K562 (cell line): ENCODE results near the gene APC. TPM values are rescaled to one million over a fixed set of nuclear protein-coding genes. Genes with fewer than 3 reads are reported as not detected.

ENCODE experiments used
- ATAC-seq: fragments of 200-7000 bp; cut with Tn5 transposase; 3 replicates; pipeline ENCODE4 v1.9.1; 2020; ENCODE audit warnings: moderate library complexity
- BruUV-seq: library from RNA; stranded (reverse); fragments of 400-500 nt; replicated peaks from 2 replicates; lab custom pipeline; 2021; lab: Mats Ljungman, UMichigan
- CTCF ChIA-PET: fragments of 300-600 bp; formaldehyde crosslinking; extraction: SDS; loops from one replicate; lab custom pipeline; 2021; ENCODE audit warnings: low intra/inter-chr PET ratio; lab: Yijun Ruan, JAX
- POLR2A ChIA-PET: fragments of 300-600, 350-650 bp; sonication (Branson Sonifier 250); formaldehyde crosslinking; extraction: SDS; loops from one replicate; lab custom pipeline; 2021; ENCODE audit warnings: antibody characterized with exemption, inconsistent platforms; lab: Yijun Ruan, JAX
- DNase-seq, 4 experiments: peaks; one replicate each; pipeline versions ENCODE4 v3.0.0 to v3.0.0-alpha.2; 2011 to 2018; ENCODE audit warnings: low spot score in 3 of 4, mixed read lengths in 3 of 4; ENCODE audit errors: extremely low read depth in 1 of 4
- FAIRE-seq: peaks from 2 replicates; lab custom pipeline; 2011; peaks lifted over from hg19 to GRCh38; lab: Jason Lieb, UNC
- H2AFZ ChIP-seq: 2 replicates; pipeline ENCODE4 v1.6.0; 2011; ENCODE audit warnings: low read depth, low read length, control low read depth, inconsistent platforms
- H3K27ac ChIP-seq: fragments of 200-600 bp; 3 replicates; pipeline ENCODE4 v1.8.0; 2011; ENCODE audit warnings: low read depth, mild to moderate bottlenecking, control low read depth, inconsistent platforms, low read length, moderate library complexity, mixed read lengths; ENCODE audit errors: extremely low read depth
- H3K27me3 ChIP-seq, 2 experiments: fragments of 300-600 bp in 1 of 2; 2 replicates in 1 of 2; 3 replicates in 1 of 2; pipeline versions ENCODE4 v1.6.0 to v1.8.0; 2011; ENCODE audit warnings: inconsistent platforms in 2 of 2, low read length in 2 of 2, mild to moderate bottlenecking in 1 of 2, mixed read lengths in 1 of 2, moderate library complexity in 1 of 2; ENCODE audit not compliant: control insufficient read depth in 2 of 2, insufficient read depth in 2 of 2
- H3K36me3 ChIP-seq: fragments of 300-600 bp; 3 replicates; pipeline ENCODE4 v1.8.0; 2011; ENCODE audit warnings: mild to moderate bottlenecking, low read length, inconsistent platforms; ENCODE audit not compliant: control insufficient read depth, insufficient read depth
- H3K4me1 ChIP-seq, 2 experiments: fragments of 200-600 bp in 1 of 2; replicated peaks in 1 of 2; 2 replicates in 1 of 2; 3 replicates in 1 of 2; pipeline versions ENCODE4 v1.5.1 to v1.8.0; 2011; ENCODE audit warnings: inconsistent platforms in 2 of 2, low read length in 2 of 2, mild to moderate bottlenecking in 1 of 2, mixed read lengths in 1 of 2, moderate library complexity in 1 of 2; ENCODE audit not compliant: control insufficient read depth in 2 of 2, insufficient read depth in 2 of 2
- H3K4me2 ChIP-seq: 2 replicates; pipeline ENCODE4 v1.6.1; 2011; ENCODE audit warnings: low read length, control low read depth, inconsistent platforms, mixed read lengths; ENCODE audit not compliant: insufficient read depth
- H3K4me3 ChIP-seq: fragments of 200-600 bp; sonication (generic), shearing (Covaris generic); 2 replicates; pipeline ENCODE4 v1.5.1; 2016; ENCODE audit warnings: control low read depth, inconsistent platforms
- H3K79me2 ChIP-seq: fragments of 200-600 bp; 3 replicates; pipeline ENCODE4 v1.8.0; 2011; ENCODE audit warnings: low read length, inconsistent platforms; ENCODE audit not compliant: control insufficient read depth, insufficient read depth
- H3K9ac ChIP-seq, 2 experiments: 2 replicates each; pipeline versions ENCODE4 v1.6.0 to v1.6.1; 2011; ENCODE audit warnings: low read depth in 2 of 2, low read length in 2 of 2, control low read depth in 1 of 2, inconsistent platforms in 1 of 2, mild to moderate bottlenecking in 1 of 2, mixed read lengths in 1 of 2; ENCODE audit not compliant: insufficient read depth in 1 of 2
- H3K9me1 ChIP-seq: one replicate; pipeline ENCODE4 v1.6.0; 2011; ENCODE audit warnings: inconsistent platforms, mild to moderate bottlenecking, low read length, moderate library complexity; ENCODE audit not compliant: control insufficient read depth, insufficient read depth
- H3K9me3 ChIP-seq: replicated peaks from 2 replicates; pipeline ENCODE4 v1.5.1; 2011; ENCODE audit warnings: low read depth, low read length, inconsistent platforms; ENCODE audit not compliant: control insufficient read depth, insufficient read depth
- H4K20me1 ChIP-seq: replicated peaks from 2 replicates; pipeline ENCODE4 v1.6.1; 2011; ENCODE audit warnings: low read length, inconsistent platforms, mixed read lengths; ENCODE audit not compliant: control insufficient read depth, insufficient read depth
- CXXC5 ChIP-seq: fragments of 250-450 bp; sonication (Bioruptor Pico); IDR thresholded peaks from 2 replicates; pipeline ENCODE4 v1.8.0; 2022; ENCODE audit warnings: inconsistent platforms, mild to moderate bottlenecking, moderate library complexity
- HMG20B ChIP-seq: fragments of 250-450 bp; sonication (Bioruptor Pico); IDR thresholded peaks from 2 replicates; pipeline ENCODE4 v1.5.0; 2021; ENCODE audit warnings: mild to moderate bottlenecking
- KLF6 ChIP-seq: fragments of 250-450 bp; sonication (Bioruptor Pico); IDR thresholded peaks from 2 replicates; pipeline ENCODE4 v1.4.0; 2020; ENCODE audit warnings: mild to moderate bottlenecking, moderate library complexity, borderline replicate concordance
- NFE2L1 ChIP-seq: fragments of 450-650 bp; IDR thresholded peaks from 2 replicates; pipeline ENCODE4 v1.6.1; 2016; ENCODE audit warnings: missing genetic modification characterization, low read depth, mild to moderate bottlenecking, missing compliant biosample characterization, moderate library complexity, borderline replicate concordance
- PHB2 ChIP-seq: fragments of 450-650 bp; IDR thresholded peaks from 2 replicates; pipeline ENCODE4 v1.6.1; 2017; ENCODE audit warnings: low read depth
- SMARCB1 ChIP-seq: IDR thresholded peaks from 2 replicates; pipeline ENCODE4 v1.6.1; 2011; ENCODE audit warnings: improper control_type of control experiment, low read depth; ENCODE audit not compliant: insufficient read length
- TEAD1 ChIP-seq, 2 experiments: fragments of 450-650 bp in 1 of 2; sonication (generic) in 1 of 2; formaldehyde crosslinking; IDR thresholded peaks; 2 replicates each; pipeline versions ENCODE4 v1.4.0 to v1.8.0; 2020 to 2022; ENCODE audit warnings: mild to moderate bottlenecking in 2 of 2, missing genetic modification reagents in 1 of 2
- ZFP36 ChIP-seq: fragments of 150-350 bp; IDR thresholded peaks from 2 replicates; pipeline ENCODE4 v1.6.1; 2018; ENCODE audit warnings: low read length, low read depth; ENCODE audit not compliant: partially characterized antibody
- ZNF561 ChIP-seq: fragments of 450-650 bp; formaldehyde crosslinking; conservative IDR thresholded peaks from 2 replicates; pipeline ENCODE4 v1.4.0; 2020; ENCODE audit warnings: mild to moderate bottlenecking, moderate library complexity
- ZNF644 ChIP-seq: fragments of 200-800 bp; sonication (Bioruptor generic); IDR thresholded peaks from 2 replicates; pipeline ENCODE4 v1.6.1; 2016; ENCODE audit warnings: low read depth, missing genetic modification characterization, missing compliant biosample characterization
- whole genome bisulfite sequencing: fragments of 100-300 bp; shearing (Covaris generic); methylation state at CpG from one replicate; pipeline ENCODE4 v1.1.6; 2016; ENCODE audit warnings: low coverage, mixed read lengths; ENCODE audit not compliant: insufficient coverage; ENCODE audit errors: missing lambda C conversion rate; 5-methylcytosine and 5-hydroxymethylcytosine counted together
- in situ Hi-C: fragments of 300-500 bp; cut with MboI; formaldehyde crosslinking; loops from 4 replicates; pipeline ENCODE4 v1.15.0; 2018; ENCODE audit warnings: inconsistent platforms, mixed read lengths
- intact Hi-C: fragments of 100-400 bp; cut with micrococcal nuclease; formaldehyde crosslinking; loops from 2 replicates; pipeline ENCODE4 v1.14.2; 2022
- polyA plus RNA-seq, 8 experiments: library from polyadenylated mRNA; depleted of rRNA in 4 of 8; stranded (reverse) in 5 of 8; unstranded in 3 of 8; fragments of >200 nt; fragmentation: Nextera tagmentation in 2 of 8; fragmentation: Illumina TruSeq in 1 of 8; extraction: Ambion mirVana in 2 of 8; extraction: Trizol in 1 of 8; gene quantifications; 2 replicates each; pipeline versions ENCODE4 v1.2.1 to v1.2.3, GENCODE V29; 2011 to 2014; ENCODE audit warnings: inconsistent platforms in 1 of 8, missing spikeins in 1 of 8
- total RNA-seq, 7 experiments: library from RNA; depleted of rRNA in 6 of 7; stranded (reverse); fragments of >200 nt in 6 of 7; fragmentation: Illumina TruSeq in 2 of 7; extraction: Trizol in 2 of 7; gene quantifications; 2 replicates each; pipeline versions ENCODE4 v1.2.1 to v1.2.3, GENCODE V29; 2011 to 2021; ENCODE audit warnings: low replicate concordance in 1 of 7
- TF ChIP-seq, protein P1 (sequence below): fragments of 450-650 bp; IDR thresholded peaks from 2 replicates; pipeline ENCODE4 v1.6.1; 2016; ENCODE audit warnings: antibody characterized with exemption
- TF ChIP-seq, protein P2 (sequence below): sonication (generic); formaldehyde crosslinking; IDR thresholded peaks from 2 replicates; pipeline ENCODE4 v1.8.0; 2022; ENCODE audit warnings: missing genetic modification reagents, mild to moderate bottlenecking, moderate library complexity, borderline replicate concordance
- TF ChIP-seq, protein P3 (sequence below): fragments of 450-650 bp; IDR thresholded peaks from 2 replicates; pipeline ENCODE4 v1.6.1; 2016

Gene APC
- total and polyA plus RNA-seq, 9 of the 15 experiments (the other 6 are each of a cell fraction or from before 2014, with no cell fraction given): 5.7 to 29.5 (median 15.4) TPM

DNA sequence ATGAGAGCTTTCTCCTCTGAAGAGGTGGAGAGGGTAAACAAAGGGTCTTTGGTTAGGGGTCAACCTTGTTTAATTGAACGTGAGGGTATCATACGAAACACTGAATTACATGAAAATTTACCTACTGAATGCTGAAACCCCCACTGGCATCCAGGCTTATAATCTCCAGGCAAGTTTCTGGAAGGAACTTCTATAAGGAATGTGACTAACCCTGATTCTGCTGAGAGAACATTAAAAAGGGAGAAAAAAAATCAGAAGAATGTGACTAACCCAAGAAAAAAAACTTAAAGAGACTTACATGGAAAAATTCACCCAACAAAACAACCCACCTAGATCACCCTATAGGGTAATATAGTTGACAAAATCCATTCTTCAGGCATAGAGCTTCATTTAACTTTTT, 55.5 kb downstream of the APC start:
- DNase-seq (no peak), ATAC-seq (no peak), FAIRE-seq (no peak)
- H2AFZ ChIP-seq: no peak overlapping the region
- POLR2A ChIA-PET: no interaction called here
- H3K27me3 ChIP-seq: no peaks in the 10 kb centered on the region
- H3K9ac ChIP-seq: no peak overlapping the region
- no peak for TF ChIP-seq SMARCB1
- TF ChIP-seq ZNF644: no peak
- TF ChIP-seq NFE2L1 (tag): no peak
- CTCF ChIA-PET: no interaction called here
- H4K20me1 ChIP-seq: no peaks in the 10 kb centered on the region
- no TSS peak for BruUV-seq
- H3K36me3 ChIP-seq: peaks cover 46% of the 10 kb centered on the region; the same call in 2 of the 3 replicates
- in situ Hi-C loops (no loop called here), intact Hi-C loops (no loop called here)
- H3K79me2 ChIP-seq: no peaks in the 10 kb centered on the region
- H3K4me3 ChIP-seq: no peak overlapping the region
- no peak overlapping the region for H3K4me2 ChIP-seq
- H3K4me1 ChIP-seq: peaks cover 0 to 13% of the 10 kb centered on the region in 2 experiments; a peak in 4 of 5 replicates
- no peak overlapping the region for H3K27ac ChIP-seq
- H3K9me1 ChIP-seq: no peaks in the 10 kb centered on the region
- H3K9me3 ChIP-seq: no peaks in the 10 kb centered on the region
- 86% methylated on average over 2 of the region's 2 CpGs for WGBS

- FAIRE-seq (no peak), DNase-seq (no peak), ATAC-seq (peak; percentile 25)
- H3K27me3 ChIP-seq: no peaks in the 10 kb centered on the region
- no peak overlapping the region for H3K9ac ChIP-seq
- BruUV-seq: no TSS peak
- H3K9me3 ChIP-seq: no peaks in the 10 kb centered on the region
- CTCF ChIA-PET: interaction anchor here (0.7 kb wide), 1 partner anchor 193 kb away, joined by 5 read pairs; no protein-coding TSS in a partner anchor
- H3K9me1 ChIP-seq: no peaks in the 10 kb centered on the region
- WGBS: 90% methylated on average over 4 of the region's 4 CpGs
- H3K4me1 ChIP-seq: peaks cover 0 to 13% of the 10 kb centered on the region in 2 experiments; a peak in 4 of 5 replicates
- no peak overlapping the region; the same call in 2 of the 3 replicates for H3K27ac ChIP-seq
- in situ Hi-C loops: no loop called here
- intact Hi-C loops: no loop called here
- H2AFZ ChIP-seq: no peak overlapping the region
- H3K36me3 ChIP-seq: peaks cover 47% of the 10 kb centered on the region; the same call in 2 of the 3 replicates
- no peaks in the 10 kb centered on the region for H4K20me1 ChIP-seq
- H3K4me3 ChIP-seq: no peak overlapping the region
- POLR2A ChIA-PET: interaction anchor here (0.6 to 0.8 kb wide), 2 partner anchors 61 to 269 kb away, joined by 3 read pairs; no protein-coding TSS in a partner anchor
- H3K79me2 ChIP-seq: no peaks in the 10 kb centered on the region
- no peak overlapping the region for H3K4me2 ChIP-seq
- no peak for TF ChIP-seq TEAD1 (CRISPR knock-in tag; IDR thresholded peaks at IDR 0.05)
- no peak for TF ChIP-seq ZFP36
- TF ChIP-seq, protein P1, sequence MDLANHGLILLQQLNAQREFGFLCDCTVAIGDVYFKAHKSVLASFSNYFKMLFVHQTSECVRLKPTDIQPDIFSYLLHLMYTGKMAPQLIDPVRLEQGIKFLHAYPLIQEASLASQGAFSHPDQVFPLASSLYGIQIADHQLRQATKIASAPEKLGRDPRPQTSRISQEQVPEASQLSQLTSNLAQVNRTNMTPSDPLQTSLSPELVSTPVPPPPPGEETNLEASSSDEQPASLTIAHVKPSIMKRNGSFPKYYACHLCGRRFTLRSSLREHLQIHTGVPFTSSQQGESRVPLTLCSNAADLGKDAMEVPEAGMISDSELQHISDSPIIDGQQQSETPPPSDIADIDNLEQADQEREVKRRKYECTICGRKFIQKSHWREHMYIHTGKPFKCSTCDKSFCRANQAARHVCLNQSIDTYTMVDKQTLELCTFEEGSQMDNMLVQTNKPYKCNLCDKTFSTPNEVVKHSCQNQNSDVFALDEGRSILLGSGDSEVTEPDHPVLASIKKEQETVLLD: no peak
- no peak for TF ChIP-seq CXXC5 (CRISPR knock-in tag)
- TF ChIP-seq, protein P2, sequence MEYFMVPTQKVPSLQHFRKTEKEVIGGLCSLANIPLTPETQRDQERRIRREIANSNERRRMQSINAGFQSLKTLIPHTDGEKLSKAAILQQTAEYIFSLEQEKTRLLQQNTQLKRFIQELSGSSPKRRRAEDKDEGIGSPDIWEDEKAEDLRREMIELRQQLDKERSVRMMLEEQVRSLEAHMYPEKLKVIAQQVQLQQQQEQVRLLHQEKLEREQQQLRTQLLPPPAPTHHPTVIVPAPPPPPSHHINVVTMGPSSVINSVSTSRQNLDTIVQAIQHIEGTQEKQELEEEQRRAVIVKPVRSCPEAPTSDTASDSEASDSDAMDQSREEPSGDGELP: no peak
- no peak for TF ChIP-seq PHB2
- no peak for TF ChIP-seq HMG20B (CRISPR knock-in tag)
- TF ChIP-seq, protein P3, sequence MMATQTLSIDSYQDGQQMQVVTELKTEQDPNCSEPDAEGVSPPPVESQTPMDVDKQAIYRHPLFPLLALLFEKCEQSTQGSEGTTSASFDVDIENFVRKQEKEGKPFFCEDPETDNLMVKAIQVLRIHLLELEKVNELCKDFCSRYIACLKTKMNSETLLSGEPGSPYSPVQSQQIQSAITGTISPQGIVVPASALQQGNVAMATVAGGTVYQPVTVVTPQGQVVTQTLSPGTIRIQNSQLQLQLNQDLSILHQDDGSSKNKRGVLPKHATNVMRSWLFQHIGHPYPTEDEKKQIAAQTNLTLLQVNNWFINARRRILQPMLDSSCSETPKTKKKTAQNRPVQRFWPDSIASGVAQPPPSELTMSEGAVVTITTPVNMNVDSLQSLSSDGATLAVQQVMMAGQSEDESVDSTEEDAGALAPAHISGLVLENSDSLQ: no peak
- no peak for TF ChIP-seq KLF6
- no peak for TF ChIP-seq ZNF561
Measured at GRCh38 chr5:112794410-112794809, 56.7 kb downstream of the APC start.
